Embryonic facial prominence (tissue), 1 donor: ENCODE measurements around the gene GRM7.

Experiments used
- DNase-seq: peaks from one replicate; pipeline ENCODE4 v3.0.0-alpha.2; 2016; ENCODE audit errors: extremely low spot score

GRM7 gene

DNA sequence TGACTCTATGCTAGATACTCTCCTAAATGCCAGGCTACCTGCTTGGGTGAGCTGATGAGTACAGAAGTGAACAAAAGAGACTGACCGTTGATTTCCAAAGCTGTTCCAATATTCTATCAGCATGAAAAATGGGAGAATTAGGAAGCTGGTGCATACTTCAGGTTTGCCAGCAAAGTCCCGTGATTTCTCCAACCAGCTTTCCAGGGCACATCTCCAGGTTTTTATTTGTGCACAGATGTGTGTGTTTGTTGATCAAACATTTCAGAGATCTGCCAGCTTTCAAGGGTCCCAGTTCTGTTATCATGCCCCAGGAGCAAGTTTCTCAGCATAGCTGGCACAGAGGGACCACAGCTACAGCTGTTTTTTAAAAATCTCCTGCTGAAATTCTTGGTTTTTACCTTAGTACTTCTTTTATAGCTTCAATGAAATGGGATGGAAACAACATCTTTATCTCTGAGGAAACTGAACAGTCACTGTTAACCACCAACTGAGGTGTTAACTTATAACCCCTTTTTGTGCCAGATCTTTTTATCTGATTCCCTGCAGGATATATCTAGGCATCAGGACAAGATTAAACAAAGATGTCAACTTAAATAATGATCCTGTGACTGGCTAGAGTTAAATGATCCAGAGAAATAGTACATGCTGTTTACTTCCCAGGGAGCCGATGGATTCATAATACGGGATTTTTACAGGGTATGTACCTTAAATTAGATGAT, 380.8 kb downstream of the GRM7 start:
- DNase-seq, result no peak

DNA sequence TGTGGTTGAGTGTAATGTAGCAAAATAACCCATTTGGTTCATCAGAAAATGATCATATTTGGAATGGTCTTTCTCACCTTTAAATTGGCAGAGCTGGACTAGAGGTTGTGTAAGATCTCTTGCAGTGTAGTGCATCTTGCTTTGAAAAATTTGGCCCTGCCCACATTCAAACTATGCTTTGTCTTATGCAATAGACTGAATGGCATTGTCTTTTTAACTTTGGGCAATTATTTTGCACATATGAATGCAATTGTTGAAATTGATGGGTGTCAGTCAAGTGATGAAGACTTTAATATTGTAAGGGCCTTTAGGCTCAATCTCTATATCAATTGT, 381.4 kb downstream of the GRM7 start:
- no peak for DNase-seq

DNA sequence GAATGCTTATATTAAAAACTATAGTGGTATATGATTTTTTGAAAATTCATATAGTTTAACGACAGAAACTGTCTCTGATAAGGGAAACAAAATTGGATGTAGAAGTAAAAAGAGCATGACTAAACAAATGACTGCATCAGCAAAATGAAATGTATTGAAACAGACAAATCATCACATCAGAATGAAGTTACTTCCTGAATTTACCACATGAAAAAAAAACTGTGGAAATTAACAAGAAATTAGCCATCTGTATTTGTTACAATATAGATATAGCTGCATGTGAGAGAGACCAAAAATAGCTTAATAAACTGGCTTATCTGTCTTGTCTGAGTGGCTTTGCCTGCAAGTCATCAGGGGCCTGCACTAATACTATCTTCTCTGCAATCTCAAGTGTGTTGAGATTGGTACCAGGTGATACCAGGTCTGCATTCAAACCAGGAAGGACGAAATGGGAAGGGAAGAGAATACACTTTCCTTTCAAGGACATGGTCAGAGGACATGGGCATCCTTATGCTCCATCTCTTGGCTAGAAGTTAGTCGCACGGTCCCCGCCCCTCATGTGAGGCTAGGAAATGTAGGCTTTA, 388.7 kb downstream of the GRM7 start:
- DNase-seq, result no peak

DNA sequence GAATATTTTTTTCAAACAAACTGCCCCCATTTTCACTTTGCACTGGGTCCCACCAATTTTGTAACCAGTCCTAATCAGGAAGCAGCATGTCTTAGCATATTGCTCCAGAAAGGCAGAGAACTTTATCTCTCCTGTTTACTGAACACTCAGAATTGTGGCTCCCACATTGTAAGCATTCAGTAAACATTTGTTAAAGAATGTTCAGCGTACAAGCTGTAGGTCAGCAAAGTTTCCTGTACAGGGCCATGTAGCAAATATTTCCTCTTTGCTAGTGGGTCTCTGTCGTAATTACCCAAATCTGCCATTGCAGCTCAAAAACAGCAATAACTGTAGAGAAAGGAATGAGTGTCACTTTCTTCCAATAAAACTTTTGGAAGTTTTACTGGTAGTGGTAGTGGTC, 393.3 kb downstream of the GRM7 start:
- DNase-seq, result no peak

DNA sequence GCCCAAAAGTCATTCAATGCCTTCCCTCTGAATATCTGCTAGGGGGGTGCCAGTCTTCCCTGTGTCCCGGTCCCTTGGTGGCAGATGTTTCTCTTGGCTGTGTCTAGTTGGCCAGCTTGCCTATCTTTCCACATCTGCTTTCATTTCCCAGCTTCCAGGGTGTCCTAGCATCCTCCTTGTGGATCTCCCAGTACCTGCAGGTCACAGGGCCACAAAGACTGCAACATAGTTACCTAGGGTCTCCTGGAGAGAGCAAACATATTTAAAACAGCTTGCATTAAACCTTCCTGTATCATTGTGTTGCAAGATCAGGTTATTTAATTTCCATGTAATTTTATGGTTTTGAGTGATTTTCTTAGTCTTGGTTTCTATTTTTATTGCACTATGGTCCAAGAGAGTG, 400.1 kb downstream of the GRM7 start:
- no peak for DNase-seq

DNA sequence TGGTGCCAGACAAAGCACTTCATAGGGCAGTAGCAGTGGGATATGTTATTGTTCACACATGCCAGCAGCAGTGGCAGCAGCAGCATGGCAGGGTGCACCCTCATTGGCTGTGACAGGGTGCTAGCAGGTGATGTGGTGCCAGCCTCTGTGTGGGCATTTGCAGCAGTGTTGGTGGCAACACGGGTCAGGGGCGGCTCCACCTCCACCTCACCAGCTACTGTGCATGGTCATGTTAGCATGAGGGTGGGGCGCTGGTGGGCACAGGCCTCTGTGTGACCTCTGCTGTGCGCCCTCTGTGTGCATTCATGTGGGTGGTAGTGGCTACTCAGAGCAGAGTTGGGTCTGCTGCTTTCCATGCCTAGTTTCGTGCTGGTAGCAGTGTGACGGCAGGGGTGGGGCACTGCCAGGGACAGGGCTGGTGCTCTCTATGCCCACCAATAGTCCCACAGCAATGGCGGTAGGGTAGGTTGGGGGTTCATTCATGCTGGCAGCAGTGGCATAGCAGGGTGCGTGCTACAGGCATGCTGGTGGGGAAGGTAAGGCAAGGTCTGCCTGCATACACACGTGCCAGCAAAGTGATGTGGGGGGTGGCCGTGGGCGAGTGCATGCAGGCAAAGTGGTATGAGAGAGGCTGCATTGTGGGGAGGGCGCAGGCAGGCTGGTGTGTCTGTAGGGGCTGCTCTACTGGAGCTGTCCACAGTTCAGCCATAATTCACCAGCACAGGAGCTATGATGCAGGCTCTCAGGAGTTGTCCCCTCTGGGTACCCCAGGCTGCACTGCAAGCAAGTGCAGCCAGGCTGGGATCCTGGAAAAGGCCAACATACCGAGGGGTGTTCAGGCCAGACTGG, 402.7 kb downstream of the GRM7 start:
- DNase-seq, result no peak

DNA sequence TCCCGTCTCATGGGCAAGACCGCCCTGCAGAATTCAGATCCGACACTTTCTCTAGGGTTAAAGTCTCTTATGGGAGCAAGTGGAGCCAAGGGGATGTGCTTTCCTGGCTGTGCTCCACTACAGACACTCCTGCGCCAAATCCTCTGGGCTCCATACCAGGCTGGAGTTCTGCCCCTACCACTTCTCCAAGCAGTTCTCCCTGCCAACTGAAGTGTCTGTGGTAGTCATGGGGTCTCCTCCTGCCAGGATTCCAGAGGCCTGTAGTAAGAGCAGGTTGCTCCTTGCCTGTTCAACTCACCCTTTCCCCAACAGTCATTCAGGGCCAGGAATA, 403.2 kb downstream of the GRM7 start:
- DNase-seq, result no peak

DNA sequence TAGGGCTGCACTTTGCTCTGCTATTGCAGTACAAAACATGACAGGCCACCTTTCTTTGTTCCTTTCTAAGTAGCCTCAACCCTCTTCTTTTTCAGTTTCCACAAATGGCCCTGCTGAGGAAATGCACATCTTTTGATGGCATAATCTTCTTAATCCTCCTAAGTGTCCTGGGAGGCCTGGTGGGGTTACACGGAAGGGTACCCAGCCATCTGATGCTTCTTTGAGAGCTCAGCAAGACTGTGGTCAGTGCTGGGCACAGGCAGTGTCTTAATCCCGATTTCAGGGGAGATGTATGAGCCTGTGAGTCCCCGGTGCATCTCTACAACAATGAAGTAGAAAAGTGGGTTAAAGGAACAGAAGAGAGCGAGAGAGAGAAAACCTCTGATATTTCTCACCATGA, 404.8 kb downstream of the GRM7 start:
- DNase-seq, result no peak

DNA sequence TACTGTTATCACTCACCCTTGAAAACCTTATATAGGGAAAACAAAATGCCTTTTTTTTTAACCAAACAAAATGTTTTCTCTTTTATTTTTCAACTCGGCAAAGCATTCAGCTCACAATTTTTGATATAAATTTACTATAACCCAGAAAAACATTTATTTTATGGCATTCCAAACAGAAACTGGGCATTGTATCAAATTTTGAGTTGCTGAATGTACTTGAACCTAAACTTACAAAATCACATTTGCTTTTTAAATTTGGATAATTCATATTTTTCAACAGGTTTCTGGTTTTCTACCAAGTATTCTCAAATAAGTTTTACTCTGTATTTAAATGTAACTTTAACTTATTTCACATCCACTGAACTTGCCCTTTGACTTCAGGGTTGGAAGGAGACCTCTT, 405.6 kb downstream of the GRM7 start:
- DNase-seq, result no peak

DNA sequence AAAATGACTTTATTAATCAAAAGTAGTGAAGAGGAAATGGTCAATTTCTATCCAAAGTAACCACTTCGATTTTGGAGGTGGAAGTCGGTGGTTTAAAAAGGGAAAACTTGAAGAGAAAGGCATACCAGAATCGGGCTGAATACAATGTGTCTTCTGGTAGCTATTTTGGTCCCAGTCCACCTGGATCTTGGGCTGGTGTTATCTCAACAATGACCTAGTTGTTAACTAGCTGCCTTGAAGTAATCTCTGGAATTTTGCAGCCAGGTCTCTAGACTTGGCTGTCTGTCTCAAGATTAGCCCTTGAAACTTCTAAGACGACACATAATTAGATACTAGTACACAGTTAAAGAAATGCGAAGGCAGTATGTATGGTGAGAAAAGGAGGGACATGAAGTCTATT, 409.8 kb downstream of the GRM7 start:
- DNase-seq, result no peak

DNA sequence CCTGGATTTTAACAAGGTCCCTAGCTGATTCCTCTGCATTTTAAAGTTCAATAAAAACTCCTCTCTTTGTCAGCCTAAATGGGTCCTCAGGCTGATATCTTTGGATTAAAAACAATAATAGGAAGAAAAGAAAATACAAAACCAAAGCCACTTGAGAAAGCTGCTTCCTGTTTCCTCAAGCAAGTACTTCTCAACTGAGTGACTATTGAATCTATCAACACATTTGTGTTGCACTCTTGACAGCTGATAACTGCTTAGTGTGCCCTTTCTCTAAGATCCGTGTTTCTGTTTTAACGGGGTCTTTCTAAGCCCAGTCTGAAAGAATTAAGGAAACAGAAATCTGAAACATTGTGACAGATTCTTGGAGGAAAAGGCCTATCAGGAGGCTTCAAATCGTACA, 410.7 kb downstream of the GRM7 start:
- DNase-seq, result no peak

DNA sequence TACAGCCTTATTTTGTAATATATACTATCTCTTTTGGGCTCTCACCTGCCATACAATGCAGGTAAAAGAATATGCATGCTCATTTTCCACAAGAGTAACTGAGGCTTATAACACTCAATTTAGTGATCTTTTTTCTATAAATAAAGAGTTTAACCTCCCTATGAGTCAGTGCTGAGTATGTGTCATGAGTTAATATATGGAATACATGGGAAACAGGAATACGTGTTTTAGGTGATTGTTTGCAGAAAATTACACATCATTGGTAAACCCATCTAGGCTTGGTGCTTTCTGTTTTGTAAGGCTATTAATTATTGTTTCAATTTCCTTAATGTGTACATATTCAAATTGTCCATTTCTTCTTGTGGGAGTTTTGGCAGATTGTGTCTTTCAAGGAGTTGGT, 411.3 kb downstream of the GRM7 start:
- no peak for DNase-seq

DNA sequence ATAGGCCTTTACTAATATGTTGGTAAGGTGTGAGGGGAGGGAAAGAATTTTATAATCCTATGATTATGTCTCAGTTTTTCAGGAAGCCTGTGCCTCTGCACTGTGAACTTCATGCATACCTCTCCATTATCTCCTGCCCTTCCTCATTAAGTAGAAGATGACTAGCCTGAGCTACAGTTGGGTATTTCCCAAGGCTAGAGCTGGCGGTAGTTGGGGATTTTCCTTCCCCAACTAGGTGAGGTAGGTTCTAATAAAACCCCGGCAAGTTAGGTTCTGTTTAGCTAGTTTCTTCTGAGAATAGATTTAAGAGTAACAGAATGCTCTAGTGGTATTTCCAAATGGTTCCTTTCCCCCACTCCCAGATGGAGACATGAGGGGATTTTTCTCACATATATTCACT, 414.5 kb downstream of the GRM7 start:
- DNase-seq, result no peak

DNA sequence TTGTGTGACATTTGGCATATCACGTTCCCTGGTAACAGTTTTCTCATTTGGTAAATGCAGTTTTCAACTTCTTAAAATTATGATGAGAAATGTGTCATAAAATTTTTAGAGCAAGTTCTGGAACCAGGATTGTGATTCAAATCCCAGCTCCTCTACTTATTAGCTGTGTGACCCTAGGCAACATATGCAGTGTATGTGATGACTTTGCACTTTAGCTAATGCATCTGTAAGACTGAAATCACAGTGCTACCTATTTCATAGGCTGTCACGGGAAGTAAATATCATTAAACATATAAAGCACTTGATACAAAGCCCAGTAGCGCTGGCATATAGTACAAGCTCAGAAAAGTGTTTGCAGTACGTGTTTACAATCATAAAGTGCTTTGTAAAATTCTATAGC, 419.4 kb downstream of the GRM7 start:
- DNase-seq, result no peak

DNA sequence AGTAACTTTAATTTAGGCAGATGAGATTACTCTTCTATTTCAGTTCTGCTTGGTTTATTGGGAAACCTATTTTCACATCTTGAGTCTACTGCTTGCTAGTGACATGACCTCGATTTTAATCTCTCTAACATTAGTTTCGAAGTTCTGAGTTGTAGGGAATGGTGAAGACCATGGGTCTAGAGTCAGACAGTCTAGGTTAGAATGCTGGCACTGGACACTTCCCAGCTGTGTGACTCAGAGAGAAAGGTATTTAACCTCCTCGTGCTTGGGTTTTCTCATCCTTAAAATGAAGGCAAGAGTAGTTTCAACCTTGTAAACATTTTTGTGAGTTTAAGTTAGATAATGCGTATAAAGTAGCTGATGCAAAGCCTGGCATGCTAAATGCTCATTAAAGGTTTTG, 422.1 kb downstream of the GRM7 start:
- DNase-seq, result no peak

DNA sequence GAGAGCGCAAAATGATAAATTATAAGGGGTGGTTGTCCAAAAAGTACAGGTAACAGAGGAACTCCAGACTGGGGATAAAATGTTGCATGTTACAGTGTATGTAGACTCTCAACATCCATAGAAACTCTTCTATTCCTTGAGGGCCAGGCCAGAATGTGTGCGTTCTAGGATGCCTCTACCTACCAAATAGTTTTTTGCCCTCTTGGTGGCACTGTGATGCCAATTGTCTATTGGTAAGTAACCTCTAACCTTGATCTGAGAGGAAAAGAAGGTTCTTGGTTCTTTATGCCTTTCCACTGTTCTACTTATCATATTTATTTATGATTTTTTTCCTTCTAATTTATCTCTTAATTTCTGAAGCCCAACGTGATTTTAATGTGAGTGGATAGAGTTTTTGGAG, 424.6 kb downstream of the GRM7 start:
- no peak for DNase-seq

DNA sequence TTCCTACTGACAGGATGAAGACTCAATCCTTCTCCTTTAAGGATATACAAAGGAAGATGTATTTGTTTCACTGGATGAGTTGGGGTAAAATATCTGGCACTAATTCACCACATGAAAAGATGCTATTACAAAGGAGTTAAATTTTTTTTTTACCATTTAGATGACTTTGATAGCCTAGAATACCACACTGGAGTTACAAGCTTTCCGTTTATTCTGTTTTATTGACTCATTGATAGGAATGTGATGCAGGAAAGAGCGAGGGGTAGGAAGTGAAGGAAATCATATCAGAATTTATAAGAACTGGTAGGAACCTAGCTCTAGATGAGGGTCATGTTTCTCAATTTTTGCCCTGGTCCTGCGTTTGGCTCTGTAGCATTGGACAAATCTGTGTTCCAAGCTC, 427.2 kb downstream of the GRM7 start:
- no peak for DNase-seq

DNA sequence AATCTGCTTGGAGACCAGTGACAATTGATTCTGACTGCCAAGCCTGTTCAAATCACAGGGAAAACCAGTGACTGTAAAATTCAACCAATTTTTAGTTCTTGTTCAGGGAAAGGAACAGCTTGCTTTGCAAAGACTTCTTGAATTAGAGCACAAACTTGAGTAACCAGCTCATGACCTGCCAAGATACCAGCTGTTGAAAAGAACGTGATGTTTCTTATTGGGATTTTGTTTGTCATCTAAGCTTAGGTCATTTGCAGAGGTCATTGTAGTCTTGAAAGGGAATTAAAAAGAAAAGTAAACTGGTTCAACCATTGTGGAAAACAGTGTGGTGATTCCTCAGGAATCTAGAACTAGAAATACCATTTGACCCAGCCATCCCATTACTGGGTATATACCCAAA, 428.2 kb downstream of the GRM7 start:
- DNase-seq, result no peak

DNA sequence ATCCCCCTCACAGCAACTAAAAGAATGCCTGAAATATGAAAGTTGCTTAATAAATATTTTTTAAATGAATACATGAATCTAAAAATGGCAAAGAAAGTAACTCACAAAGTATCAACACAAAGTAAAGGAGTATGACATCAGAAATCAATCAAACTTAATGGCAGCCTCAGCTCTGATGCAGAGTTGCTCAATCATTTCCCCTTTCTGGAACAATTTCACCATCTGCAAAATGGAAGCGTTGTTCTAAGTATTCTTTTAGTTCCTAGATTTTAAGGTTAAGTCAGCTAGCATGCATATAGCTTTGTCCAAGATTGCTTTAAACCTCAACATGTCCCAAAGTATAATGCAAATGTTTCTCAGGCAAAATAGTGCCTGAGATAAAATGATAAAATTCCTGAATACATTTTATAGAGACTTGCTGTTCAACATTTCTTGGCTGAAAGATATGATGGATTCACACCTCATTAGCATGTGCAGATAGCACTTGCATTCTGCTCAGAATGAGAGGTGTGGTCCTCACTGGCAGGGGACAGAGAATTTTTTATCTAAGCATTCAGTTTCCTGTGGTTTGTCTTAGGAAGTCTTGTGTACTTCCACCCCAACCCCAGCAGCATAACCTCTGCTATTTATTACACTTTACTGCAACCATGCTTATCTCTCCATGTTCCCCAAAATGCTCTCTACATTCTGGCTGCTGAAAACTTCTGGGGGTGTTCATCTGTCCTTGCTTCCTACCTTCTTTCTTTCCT, 429.3 kb downstream of the GRM7 start:
- no peak for DNase-seq

DNA sequence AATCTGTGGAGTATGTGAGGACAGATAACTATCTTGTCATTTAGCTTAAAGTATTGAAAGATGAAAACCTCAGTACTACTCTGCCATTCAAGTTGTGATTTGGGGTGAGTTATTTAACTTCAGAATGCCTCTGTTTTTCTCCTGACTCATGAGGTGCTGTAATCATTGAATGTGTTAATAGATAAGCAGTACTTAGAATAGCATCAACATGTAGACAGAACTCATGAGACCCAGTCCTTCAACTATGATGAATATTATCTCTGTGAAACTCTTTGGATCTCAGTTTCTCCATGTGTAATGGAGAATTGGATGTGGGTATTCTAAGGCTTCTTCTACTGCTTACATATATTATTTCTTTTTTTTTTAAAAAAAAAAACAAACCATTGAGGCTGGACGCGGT, 431.4 kb downstream of the GRM7 start:
- DNase-seq, result no peak

DNA sequence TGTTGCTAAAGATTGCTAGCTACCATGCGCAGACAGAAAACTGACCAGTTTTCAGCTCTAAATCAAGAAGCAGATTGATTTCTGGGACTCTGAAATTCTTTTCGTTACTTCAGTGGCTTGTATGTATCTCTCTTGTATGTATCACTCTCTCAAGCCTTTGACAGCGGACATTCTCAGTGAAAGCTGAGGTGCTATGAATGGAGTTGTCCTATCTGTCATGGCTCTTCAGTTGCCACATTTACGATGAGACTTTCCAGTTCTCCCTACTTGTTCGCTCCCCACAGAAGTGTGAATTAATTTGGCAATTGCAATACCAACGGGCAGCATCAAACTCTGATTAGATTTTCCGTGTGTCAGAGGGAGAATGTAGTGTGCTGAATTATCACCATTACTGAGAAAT, 432.4 kb downstream of the GRM7 start:
- no peak for DNase-seq

DNA sequence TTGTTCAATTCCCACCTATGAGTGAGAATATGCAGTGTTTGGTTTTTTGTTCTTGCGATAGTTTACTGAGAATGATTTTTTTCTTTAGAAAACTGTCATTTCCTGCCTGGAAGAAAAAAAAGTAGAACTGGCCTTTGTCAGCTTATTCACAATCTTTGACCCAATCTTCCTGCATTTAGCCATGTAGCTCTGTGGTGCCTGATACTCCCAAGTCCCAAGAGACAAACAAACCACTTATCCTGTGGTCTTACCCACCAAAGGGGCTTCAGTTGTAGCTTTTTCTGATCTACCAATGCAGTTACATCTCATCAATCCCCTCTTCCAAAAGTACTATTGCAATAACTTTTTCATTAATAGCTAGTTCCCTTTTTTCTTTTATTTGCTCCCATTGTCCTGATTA, 444.6 kb downstream of the GRM7 start:
- DNase-seq, result no peak

DNA sequence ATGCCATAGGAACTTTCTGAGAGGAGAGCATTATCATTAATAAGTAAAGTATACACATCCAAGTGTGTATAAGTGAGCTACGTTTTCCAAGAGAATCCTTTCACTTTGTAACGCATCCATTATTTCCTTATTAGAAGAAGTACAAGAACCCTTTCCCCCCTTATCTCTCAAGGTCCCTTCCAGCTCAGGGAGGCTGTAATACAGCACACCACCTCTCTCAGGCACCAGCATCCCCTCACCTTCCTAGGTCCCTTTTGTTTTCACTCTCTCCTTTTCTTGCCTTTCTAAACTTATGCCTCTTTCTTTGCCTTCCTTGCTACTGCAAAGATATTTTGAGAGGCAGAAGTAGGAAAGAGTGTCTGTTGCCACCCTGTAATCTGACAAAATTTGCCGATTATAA, 446.0 kb downstream of the GRM7 start:
- no peak for DNase-seq
